Keratinocyte (primary cell): ENCODE data around the gene IL11RA.

ENCODE experiments used
- EZH2 ChIP-seq: IDR thresholded peaks from one replicate; pipeline ENCODE4 v1.6.1; 2012; ENCODE audit warnings: inconsistent platforms, mild to moderate bottlenecking, low read length, moderate library complexity
- TF ChIP-seq, protein P1 (sequence below), 3 experiments: IDR thresholded peaks in 1 of 3; conservative IDR thresholded peaks in 1 of 3; optimal IDR thresholded peaks in 1 of 3; 2 replicates in 2 of 3; 3 replicates in 1 of 3; pipeline versions ENCODE3 to v1.5.1; 2011; ENCODE audit warnings: low read length in 3 of 3, mild to moderate bottlenecking in 3 of 3, moderate library complexity in 2 of 3, control low read depth in 1 of 3, inconsistent platforms in 1 of 3; ENCODE audit not compliant: insufficient read depth in 2 of 3; ENCODE audit errors: extremely low read depth in 1 of 3

DNA sequence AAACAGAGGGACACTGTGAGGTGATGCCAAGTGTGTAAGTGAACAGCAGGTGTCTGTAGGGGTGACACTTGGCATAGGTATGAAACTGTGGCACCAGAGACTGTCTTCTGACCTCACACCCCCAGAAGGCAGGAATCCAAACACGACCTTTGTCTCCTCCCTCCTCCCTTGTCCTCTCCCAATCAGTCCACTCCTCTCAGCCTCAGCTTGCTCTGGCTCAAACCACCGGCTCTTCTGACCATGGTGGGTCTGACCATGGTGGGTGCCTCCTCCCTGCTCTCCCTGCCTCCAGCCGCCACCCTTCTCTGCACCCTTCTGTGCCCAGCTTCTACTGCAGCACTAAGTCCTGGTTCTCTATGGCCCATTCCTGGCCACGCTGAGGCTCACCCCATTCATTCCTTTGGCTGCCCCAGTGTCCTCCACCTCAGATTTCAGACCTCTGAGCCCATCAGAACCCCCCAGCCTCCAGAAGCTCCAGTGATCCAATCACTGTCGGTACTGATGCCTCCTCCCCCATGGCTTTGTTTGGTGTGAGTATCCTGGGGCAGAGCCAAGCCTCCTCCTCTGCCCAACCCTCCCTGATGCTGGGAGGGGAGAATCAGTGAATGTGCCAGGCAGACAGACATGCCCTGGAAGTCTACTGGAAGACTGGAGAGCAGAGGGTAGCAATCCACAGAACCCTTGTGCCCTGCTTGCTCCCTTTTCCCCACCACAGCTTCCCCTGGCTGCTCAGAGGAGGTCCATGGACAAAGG lies 21.4 kb upstream of the IL11RA start:
- TF ChIP-seq, protein P1, sequence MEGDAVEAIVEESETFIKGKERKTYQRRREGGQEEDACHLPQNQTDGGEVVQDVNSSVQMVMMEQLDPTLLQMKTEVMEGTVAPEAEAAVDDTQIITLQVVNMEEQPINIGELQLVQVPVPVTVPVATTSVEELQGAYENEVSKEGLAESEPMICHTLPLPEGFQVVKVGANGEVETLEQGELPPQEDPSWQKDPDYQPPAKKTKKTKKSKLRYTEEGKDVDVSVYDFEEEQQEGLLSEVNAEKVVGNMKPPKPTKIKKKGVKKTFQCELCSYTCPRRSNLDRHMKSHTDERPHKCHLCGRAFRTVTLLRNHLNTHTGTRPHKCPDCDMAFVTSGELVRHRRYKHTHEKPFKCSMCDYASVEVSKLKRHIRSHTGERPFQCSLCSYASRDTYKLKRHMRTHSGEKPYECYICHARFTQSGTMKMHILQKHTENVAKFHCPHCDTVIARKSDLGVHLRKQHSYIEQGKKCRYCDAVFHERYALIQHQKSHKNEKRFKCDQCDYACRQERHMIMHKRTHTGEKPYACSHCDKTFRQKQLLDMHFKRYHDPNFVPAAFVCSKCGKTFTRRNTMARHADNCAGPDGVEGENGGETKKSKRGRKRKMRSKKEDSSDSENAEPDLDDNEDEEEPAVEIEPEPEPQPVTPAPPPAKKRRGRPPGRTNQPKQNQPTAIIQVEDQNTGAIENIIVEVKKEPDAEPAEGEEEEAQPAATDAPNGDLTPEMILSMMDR (optimal IDR thresholded peaks at IDR 0.05 in 1 of 3, IDR thresholded peaks at IDR 0.05 in 1 of 3, conservative IDR thresholded peaks at IDR 0.05 in 1 of 3; ENCODE audit: extremely low read depth in 1 of 3, insufficient read depth in 2 of 3, low read length in 3 of 3) = no peak
- TF ChIP-seq EZH2 = no peak
